ENCODE results near the gene PIK3C2G. TPM values are rescaled to one million over a fixed set of nuclear protein-coding genes. Genes with fewer than 3 reads are reported as not detected.

The PIK3C2G gene, protein sequence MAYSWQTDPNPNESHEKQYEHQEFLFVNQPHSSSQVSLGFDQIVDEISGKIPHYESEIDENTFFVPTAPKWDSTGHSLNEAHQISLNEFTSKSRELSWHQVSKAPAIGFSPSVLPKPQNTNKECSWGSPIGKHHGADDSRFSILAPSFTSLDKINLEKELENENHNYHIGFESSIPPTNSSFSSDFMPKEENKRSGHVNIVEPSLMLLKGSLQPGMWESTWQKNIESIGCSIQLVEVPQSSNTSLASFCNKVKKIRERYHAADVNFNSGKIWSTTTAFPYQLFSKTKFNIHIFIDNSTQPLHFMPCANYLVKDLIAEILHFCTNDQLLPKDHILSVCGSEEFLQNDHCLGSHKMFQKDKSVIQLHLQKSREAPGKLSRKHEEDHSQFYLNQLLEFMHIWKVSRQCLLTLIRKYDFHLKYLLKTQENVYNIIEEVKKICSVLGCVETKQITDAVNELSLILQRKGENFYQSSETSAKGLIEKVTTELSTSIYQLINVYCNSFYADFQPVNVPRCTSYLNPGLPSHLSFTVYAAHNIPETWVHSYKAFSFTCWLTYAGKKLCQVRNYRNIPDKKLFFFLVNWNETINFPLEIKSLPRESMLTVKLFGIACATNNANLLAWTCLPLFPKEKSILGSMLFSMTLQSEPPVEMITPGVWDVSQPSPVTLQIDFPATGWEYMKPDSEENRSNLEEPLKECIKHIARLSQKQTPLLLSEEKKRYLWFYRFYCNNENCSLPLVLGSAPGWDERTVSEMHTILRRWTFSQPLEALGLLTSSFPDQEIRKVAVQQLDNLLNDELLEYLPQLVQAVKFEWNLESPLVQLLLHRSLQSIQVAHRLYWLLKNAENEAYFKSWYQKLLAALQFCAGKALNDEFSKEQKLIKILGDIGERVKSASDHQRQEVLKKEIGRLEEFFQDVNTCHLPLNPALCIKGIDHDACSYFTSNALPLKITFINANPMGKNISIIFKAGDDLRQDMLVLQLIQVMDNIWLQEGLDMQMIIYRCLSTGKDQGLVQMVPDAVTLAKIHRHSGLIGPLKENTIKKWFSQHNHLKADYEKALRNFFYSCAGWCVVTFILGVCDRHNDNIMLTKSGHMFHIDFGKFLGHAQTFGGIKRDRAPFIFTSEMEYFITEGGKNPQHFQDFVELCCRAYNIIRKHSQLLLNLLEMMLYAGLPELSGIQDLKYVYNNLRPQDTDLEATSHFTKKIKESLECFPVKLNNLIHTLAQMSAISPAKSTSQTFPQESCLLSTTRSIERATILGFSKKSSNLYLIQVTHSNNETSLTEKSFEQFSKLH (N-terminal part only)
- polyA plus RNA-seq: 1 to 10 TPM; 1.8 to 2.1 TPM

DNA sequence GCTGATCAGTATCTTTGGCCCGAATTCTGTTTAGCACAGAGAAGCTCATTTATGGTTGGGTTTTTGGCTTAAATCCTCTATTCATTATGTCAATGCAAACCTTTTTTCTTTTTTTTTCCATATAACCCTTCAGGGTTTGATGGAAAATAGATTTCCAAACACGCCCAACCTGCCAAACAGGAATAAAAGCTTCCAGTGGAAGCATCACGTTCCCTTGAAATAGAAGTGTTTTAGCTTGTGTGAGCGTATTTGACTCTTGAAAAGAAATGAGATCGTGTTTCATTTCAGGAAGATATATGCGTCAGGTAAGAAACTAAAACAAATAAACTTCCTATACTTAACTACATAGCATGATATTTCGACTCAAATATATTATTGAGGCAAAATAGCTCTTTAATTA, at the start of gene PIK3C2G:
PIK3C2G (plus strand) TSS at position 246 of the 400 bp plus-strand sequence. CDS start 20,564 bp downstream, outside the sequence.
- no peaks in the 10 kb centered on the region for H3K36me3 ChIP-seq (ENCODE audit: control insufficient read depth in 2 of 2, insufficient read depth in 2 of 2, low read length in 1 of 2)
- 48 to 55% methylated on average over 7 of the region's 7 CpGs for WGBS, 2 donors
- H3K27ac ChIP-seq (ENCODE audit: low read depth in 2 of 2, low read length in 1 of 2): peak within 1 kb of the TSS; percentile 50 to 81
- H3K27me3 ChIP-seq (ENCODE audit: control insufficient read depth in 1 of 2, insufficient read depth in 2 of 2, low read length in 2 of 2): no peaks in the 10 kb centered on the region
- no peaks in the 10 kb centered on the region for H3K4me1 ChIP-seq (ENCODE audit: control insufficient read depth in 2 of 2, insufficient read depth in 2 of 2, low read length in 1 of 2)
- no peaks in the 10 kb centered on the region for H3K9me3 ChIP-seq (ENCODE audit: control insufficient read depth in 2 of 2, insufficient read depth in 1 of 2, low read depth in 1 of 2, low read length in 1 of 2)
- H3K4me3 ChIP-seq (ENCODE audit: low read depth in 1 of 2, low read length in 2 of 2): peak within 1 kb of the TSS in 1 of 2 donors; percentile 51

DNA sequence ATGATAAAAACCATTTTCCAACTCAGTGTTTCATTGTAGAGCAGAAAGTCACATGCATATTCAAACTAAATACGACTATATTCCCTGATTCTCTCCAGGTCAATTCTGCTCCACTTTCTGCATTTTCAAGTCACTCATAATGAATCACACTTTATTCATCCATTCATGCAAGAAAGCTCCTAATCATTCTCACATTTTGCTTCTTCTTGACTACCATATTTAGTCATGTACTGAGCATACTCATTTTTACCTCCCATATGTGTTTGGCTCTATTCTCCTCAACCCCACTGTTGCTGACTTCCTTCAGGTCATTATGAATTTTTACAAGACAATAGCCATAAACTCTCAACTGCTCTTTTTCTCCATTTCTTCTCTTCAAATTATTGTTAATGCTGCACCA, 43.4 kb upstream of the PIK3C2G start:
- no peaks in the 10 kb centered on the region for H3K4me1 ChIP-seq (ENCODE audit: control insufficient read depth in 2 of 2, insufficient read depth in 2 of 2, low read length in 1 of 2)
- 88 to 89% methylated on average over 1 of the region's 1 CpG for WGBS, 2 donors
- no peak overlapping the region for H3K4me3 ChIP-seq (ENCODE audit: low read depth in 1 of 2, low read length in 2 of 2)
- H3K36me3 ChIP-seq (ENCODE audit: control insufficient read depth in 2 of 2, insufficient read depth in 2 of 2, low read length in 1 of 2): no peaks in the 10 kb centered on the region
- no peaks in the 10 kb centered on the region for H3K9me3 ChIP-seq (ENCODE audit: control insufficient read depth in 2 of 2, insufficient read depth in 1 of 2, low read depth in 1 of 2, low read length in 1 of 2)
- H3K27ac ChIP-seq (ENCODE audit: low read depth in 2 of 2, low read length in 1 of 2): no peak overlapping the region
- no peaks in the 10 kb centered on the region for H3K27me3 ChIP-seq (ENCODE audit: control insufficient read depth in 1 of 2, insufficient read depth in 2 of 2, low read length in 2 of 2)

DNA sequence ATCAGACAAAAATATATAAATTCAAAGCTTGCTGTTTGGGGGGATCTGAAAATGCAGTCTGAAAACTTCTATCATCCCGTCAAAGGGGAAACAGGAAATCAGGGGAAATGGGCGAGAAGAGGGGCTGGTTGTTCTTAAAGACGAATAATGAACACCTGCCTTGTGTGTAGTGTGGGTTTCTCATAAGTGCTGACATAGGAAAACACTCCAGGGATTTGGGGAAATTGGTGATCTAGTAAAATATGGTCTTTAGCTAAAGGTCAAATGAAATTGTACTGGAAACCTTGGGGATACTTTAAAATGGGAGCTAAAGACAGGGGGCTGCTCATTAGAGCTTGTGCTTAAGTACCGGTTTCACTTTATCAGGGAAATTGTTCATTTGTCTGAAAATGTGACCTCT, 39.6 kb upstream of the PIK3C2G start:
- no peaks in the 10 kb centered on the region for H3K9me3 ChIP-seq (ENCODE audit: control insufficient read depth in 2 of 2, insufficient read depth in 1 of 2, low read depth in 1 of 2, low read length in 1 of 2)
- H3K4me3 ChIP-seq (ENCODE audit: low read depth in 1 of 2, low read length in 2 of 2): no peak overlapping the region
- H3K36me3 ChIP-seq (ENCODE audit: control insufficient read depth in 2 of 2, insufficient read depth in 2 of 2, low read length in 1 of 2): no peaks in the 10 kb centered on the region
- no peaks in the 10 kb centered on the region for H3K4me1 ChIP-seq (ENCODE audit: control insufficient read depth in 2 of 2, insufficient read depth in 2 of 2, low read length in 1 of 2)
- H3K27me3 ChIP-seq (ENCODE audit: control insufficient read depth in 1 of 2, insufficient read depth in 2 of 2, low read length in 2 of 2): no peaks in the 10 kb centered on the region
- WGBS, 2 donors: 54 to 67% methylated on average over 4 of the region's 4 CpGs
- no peak overlapping the region for H3K27ac ChIP-seq (ENCODE audit: low read depth in 2 of 2, low read length in 1 of 2)

DNA sequence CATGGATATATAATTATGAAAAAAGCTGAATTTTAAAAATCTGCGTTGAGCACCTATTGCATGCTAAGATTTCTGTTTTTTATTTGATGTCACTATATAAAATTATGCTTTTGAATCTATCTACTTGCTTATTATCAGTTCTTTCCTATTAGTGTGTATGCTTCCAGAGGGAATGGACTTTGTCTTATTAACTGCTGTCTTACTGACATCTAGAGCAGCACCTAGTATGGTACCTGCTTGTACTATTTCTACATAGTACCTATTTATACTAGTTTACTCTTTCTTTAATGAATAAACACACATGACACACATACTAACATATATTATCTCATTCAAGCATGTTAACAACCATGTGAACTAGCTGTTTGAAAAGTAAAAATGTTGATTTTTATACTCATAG, 38.6 kb upstream of the PIK3C2G start:
- 96 to 97% methylated on average over 1 of the region's 1 CpG for WGBS, 2 donors
- no peaks in the 10 kb centered on the region for H3K27me3 ChIP-seq (ENCODE audit: control insufficient read depth in 1 of 2, insufficient read depth in 2 of 2, low read length in 2 of 2)

GRCh38 chr12:18224745-18225144, 36.6 kb upstream of the PIK3C2G start:
- Histone ChIP-seq H3K27me3 (ENCODE audit: control insufficient read depth in 1 of 2, insufficient read depth in 2 of 2, low read length in 2 of 2) (no peaks in the 10 kb centered on the region), H3K4me3 (ENCODE audit: low read depth in 1 of 2, low read length in 2 of 2) (no peak overlapping the region), H3K4me1 (ENCODE audit: control insufficient read depth in 2 of 2, insufficient read depth in 2 of 2, low read length in 1 of 2) (no peaks in the 10 kb centered on the region), H3K9me3 (ENCODE audit: control insufficient read depth in 2 of 2, insufficient read depth in 1 of 2, low read depth in 1 of 2, low read length in 1 of 2) (no peaks in the 10 kb centered on the region), H3K36me3 (ENCODE audit: control insufficient read depth in 2 of 2, insufficient read depth in 2 of 2, low read length in 1 of 2) (no peaks in the 10 kb centered on the region), H3K27ac (ENCODE audit: low read depth in 2 of 2, low read length in 1 of 2) (no peak overlapping the region)

More for the DNA sequence above, 38.6 kb upstream of the PIK3C2G start:
- Histone ChIP-seq H3K4me1 (ENCODE audit: control insufficient read depth in 2 of 2, insufficient read depth in 2 of 2, low read length in 1 of 2) (no peaks in the 10 kb centered on the region), H3K9me3 (ENCODE audit: control insufficient read depth in 2 of 2, insufficient read depth in 1 of 2, low read depth in 1 of 2, low read length in 1 of 2) (no peaks in the 10 kb centered on the region), H3K27ac (ENCODE audit: low read depth in 2 of 2, low read length in 1 of 2) (no peak overlapping the region), H3K4me3 (ENCODE audit: low read depth in 1 of 2, low read length in 2 of 2) (no peak overlapping the region), H3K36me3 (ENCODE audit: control insufficient read depth in 2 of 2, insufficient read depth in 2 of 2, low read length in 1 of 2) (no peaks in the 10 kb centered on the region)

GRCh38 chr12:18239526-18239925, 21.8 kb upstream of the PIK3C2G start:
- 87 to 92% methylated on average over 1 of the region's 1 CpG for WGBS, 2 donors
- no peak overlapping the region for H3K27ac ChIP-seq (ENCODE audit: low read depth in 2 of 2, low read length in 1 of 2)
- H3K9me3 ChIP-seq (ENCODE audit: control insufficient read depth in 2 of 2, insufficient read depth in 1 of 2, low read depth in 1 of 2, low read length in 1 of 2): peaks cover 0 to 5% of the 10 kb centered on the region in 2 donors
- H3K4me1 ChIP-seq (ENCODE audit: control insufficient read depth in 2 of 2, insufficient read depth in 2 of 2, low read length in 1 of 2): no peaks in the 10 kb centered on the region
- H3K27me3 ChIP-seq (ENCODE audit: control insufficient read depth in 1 of 2, insufficient read depth in 2 of 2, low read length in 2 of 2): no peaks in the 10 kb centered on the region
- H3K36me3 ChIP-seq (ENCODE audit: control insufficient read depth in 2 of 2, insufficient read depth in 2 of 2, low read length in 1 of 2): no peaks in the 10 kb centered on the region
- H3K4me3 ChIP-seq (ENCODE audit: low read depth in 1 of 2, low read length in 2 of 2): no peak overlapping the region

GRCh38 chr12:18242380-18243089, 18.8 kb upstream of the PIK3C2G start:
- 63 to 81% methylated on average over 7 of the region's 7 CpGs for WGBS, 2 donors
- Histone ChIP-seq H3K36me3 (ENCODE audit: control insufficient read depth in 2 of 2, insufficient read depth in 2 of 2, low read length in 1 of 2) (no peaks in the 10 kb centered on the region), H3K27ac (ENCODE audit: low read depth in 2 of 2, low read length in 1 of 2) (no peak overlapping the region), H3K9me3 (ENCODE audit: control insufficient read depth in 2 of 2, insufficient read depth in 1 of 2, low read depth in 1 of 2, low read length in 1 of 2) (peaks cover 0 to 5% of the 10 kb centered on the region in 2 donors), H3K4me3 (ENCODE audit: low read depth in 1 of 2, low read length in 2 of 2) (no peak overlapping the region), H3K27me3 (ENCODE audit: control insufficient read depth in 1 of 2, insufficient read depth in 2 of 2, low read length in 2 of 2) (no peaks in the 10 kb centered on the region), H3K4me1 (ENCODE audit: control insufficient read depth in 2 of 2, insufficient read depth in 2 of 2, low read length in 1 of 2) (no peaks in the 10 kb centered on the region)

GRCh38 chr12:18243238-18243637, 18.1 kb upstream of the PIK3C2G start:
- Histone ChIP-seq H3K27me3 (ENCODE audit: control insufficient read depth in 1 of 2, insufficient read depth in 2 of 2, low read length in 2 of 2) (no peaks in the 10 kb centered on the region), H3K27ac (ENCODE audit: low read depth in 2 of 2, low read length in 1 of 2) (no peak overlapping the region), H3K4me1 (ENCODE audit: control insufficient read depth in 2 of 2, insufficient read depth in 2 of 2, low read length in 1 of 2) (no peaks in the 10 kb centered on the region), H3K36me3 (ENCODE audit: control insufficient read depth in 2 of 2, insufficient read depth in 2 of 2, low read length in 1 of 2) (no peaks in the 10 kb centered on the region), H3K4me3 (ENCODE audit: low read depth in 1 of 2, low read length in 2 of 2) (no peak overlapping the region), H3K9me3 (ENCODE audit: control insufficient read depth in 2 of 2, insufficient read depth in 1 of 2, low read depth in 1 of 2, low read length in 1 of 2) (no peaks in the 10 kb centered on the region)

DNA sequence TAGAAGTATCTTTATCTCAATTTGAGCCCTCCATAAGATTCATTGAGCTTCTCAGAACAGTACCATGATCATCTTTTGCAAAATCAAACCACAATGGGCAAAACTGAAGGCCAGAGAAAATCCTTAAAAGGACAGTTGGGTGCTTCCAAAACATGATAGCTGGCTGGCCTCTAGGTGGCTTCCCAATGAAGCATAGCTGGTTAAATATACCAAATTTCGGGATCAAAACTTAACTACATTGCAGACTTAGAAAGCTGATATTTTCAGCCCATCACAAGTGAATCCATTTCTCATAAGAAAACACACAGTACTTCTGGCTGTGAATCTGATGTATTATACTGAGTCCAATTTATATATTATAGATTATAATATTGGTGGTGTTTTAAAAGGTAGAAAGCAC, 15.3 kb upstream of the PIK3C2G start:
- no peaks in the 10 kb centered on the region for H3K4me1 ChIP-seq (ENCODE audit: control insufficient read depth in 2 of 2, insufficient read depth in 2 of 2, low read length in 1 of 2)
- H3K4me3 ChIP-seq (ENCODE audit: low read depth in 1 of 2, low read length in 2 of 2): no peak overlapping the region
- no peaks in the 10 kb centered on the region for H3K36me3 ChIP-seq (ENCODE audit: control insufficient read depth in 2 of 2, insufficient read depth in 2 of 2, low read length in 1 of 2)
- no peaks in the 10 kb centered on the region for H3K27me3 ChIP-seq (ENCODE audit: control insufficient read depth in 1 of 2, insufficient read depth in 2 of 2, low read length in 2 of 2)
- WGBS, 2 donors: 68% methylated on average over 1 of the region's 1 CpG
- H3K27ac ChIP-seq (ENCODE audit: low read depth in 2 of 2, low read length in 1 of 2): no peak overlapping the region
- H3K9me3 ChIP-seq (ENCODE audit: control insufficient read depth in 2 of 2, insufficient read depth in 1 of 2, low read depth in 1 of 2, low read length in 1 of 2): no peaks in the 10 kb centered on the region
